HG03103 (cell line): ENCODE measurements around the gene KAZALD1.
A peak's percentile ranks its signal among the peaks of the same experiment; 100 is the strongest.

Experiments
- ATAC-seq: cut with Tn5 transposase; IDR thresholded peaks from one replicate; pipeline ENCODE4 v1.9.1; 2021; ENCODE audit warnings: low read depth; ENCODE audit not compliant: unreplicated experiment

The KAZALD1 gene, protein sequence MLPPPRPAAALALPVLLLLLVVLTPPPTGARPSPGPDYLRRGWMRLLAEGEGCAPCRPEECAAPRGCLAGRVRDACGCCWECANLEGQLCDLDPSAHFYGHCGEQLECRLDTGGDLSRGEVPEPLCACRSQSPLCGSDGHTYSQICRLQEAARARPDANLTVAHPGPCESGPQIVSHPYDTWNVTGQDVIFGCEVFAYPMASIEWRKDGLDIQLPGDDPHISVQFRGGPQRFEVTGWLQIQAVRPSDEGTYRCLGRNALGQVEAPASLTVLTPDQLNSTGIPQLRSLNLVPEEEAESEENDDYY

DNA sequence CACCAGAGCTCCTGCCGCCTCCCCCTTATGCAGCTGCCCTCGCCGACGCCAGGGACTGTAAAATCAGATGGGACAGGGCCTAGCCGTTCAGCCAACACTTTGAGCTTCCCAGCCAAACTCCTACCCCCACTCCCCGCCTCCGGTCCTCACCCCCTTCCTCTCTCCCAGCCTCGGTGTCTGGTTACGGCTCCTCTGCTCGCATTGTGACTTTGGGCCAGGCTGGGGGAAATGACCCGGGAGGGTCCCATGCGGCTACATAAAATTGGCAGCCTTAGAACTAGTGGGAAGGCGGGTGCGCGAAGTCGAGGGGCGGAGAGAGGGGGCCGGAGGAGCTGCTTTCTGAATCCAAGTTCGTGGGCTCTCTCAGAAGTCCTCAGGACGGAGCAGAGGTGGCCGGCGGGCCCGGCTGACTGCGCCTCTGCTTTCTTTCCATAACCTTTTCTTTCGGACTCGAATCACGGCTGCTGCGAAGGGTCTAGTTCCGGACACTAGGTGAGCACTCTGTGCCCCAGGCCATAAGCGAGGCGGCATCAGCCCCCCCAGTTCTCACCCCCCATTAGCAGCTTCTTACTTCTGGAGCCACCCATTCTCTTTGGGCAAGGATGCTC lies at the start of gene KAZALD1:
Gene KAZALD1 (plus strand): TSS at position 366 of the 608 bp plus-strand sequence. CDS start 604 bp downstream, outside the sequence.
- peak; percentile 18 for ATAC-seq

DNA sequence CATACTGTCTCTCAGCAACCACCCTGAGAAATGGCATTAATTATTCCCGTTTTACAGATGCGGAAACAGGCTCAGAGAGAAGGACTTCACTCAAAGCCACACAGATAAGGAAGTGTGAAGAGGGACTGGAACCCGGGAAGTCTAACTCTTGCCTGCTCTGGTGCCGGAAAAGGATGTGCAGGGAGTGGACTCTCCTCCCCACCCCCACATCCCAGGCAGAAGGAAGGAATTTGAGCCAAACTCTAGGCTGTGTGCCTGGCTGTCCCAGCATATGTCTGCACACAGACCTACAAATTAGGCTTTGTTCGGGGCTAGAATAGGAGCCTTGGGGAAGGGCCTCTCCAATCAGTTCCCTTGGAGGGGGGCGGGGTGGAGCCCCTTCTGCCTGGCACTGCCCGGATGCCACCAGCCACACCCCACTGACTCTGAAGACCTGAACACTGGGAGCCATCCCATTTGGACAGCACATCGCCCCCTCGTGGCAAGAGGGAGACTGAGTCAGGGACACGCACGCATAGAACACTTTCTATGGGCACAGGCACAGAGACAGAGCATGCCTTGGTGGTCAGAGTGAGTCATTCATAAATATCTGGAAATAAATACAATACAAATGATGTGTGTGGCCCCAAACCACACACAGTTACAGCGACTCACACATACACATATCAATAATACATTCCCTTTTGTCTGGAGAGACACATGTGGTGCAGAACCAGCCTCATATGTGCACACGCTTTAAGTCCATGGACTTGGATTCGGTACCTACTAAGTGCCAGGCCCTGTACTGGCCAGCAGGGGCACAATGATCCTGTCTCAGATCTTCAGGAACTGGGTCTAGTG lies 49.0 kb upstream of the KAZALD1 start:
- ATAC-seq = peak; percentile 71

DNA sequence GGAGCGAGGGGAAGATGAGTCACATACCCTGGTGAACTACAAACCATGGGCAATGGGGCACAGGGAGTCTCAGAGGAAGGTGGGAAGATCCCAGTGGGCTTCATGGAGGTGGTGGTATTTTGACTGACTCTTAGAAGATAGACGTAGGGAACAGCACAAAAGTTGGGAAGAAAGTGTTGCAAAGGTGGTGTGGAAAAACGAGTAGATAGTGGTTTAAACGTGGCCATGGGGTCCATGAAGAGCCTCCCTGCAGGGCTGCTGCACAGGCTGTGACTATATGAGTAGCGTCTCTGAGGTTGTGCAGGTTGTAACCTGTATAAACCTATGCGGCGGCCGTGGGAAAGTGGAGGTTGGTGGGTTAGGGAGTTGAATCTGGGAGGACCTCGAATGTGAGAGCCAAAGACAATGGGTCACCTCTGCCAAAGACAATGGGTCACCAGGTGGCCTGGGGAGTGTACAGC lies 48.4 kb upstream of the KAZALD1 start:
- ATAC-seq = no peak

DNA sequence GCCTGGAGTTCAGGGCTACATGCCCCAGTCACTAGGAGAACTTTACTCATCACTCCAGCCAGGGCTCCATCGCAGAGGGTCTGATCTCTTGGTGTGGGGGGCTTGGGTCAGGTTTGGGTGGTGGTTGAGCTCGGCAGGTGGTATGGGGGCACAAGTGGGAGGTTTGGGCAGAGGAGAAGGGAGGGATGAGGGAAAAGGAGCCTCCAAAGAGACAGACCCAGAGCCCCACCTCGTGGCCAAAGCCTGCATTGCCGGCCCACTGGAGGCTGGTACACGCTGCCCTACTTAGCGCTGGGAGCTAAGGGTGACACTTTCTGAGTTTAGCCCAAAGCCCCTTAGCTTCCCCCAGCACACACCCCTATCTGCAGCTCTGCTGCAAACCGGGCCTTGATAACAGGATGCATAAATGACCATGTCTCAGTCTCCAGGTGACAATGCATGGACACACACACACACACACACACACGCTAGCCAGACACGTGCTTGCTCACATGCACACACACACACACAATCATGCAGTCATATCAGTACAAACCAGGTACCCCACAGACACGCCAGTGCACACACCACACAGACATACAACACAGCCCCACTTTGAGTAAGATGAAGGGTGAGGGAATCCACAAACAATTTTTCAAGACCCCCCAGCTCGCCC lies 47.4 kb upstream of the KAZALD1 start:
- ATAC-seq = no peak

DNA sequence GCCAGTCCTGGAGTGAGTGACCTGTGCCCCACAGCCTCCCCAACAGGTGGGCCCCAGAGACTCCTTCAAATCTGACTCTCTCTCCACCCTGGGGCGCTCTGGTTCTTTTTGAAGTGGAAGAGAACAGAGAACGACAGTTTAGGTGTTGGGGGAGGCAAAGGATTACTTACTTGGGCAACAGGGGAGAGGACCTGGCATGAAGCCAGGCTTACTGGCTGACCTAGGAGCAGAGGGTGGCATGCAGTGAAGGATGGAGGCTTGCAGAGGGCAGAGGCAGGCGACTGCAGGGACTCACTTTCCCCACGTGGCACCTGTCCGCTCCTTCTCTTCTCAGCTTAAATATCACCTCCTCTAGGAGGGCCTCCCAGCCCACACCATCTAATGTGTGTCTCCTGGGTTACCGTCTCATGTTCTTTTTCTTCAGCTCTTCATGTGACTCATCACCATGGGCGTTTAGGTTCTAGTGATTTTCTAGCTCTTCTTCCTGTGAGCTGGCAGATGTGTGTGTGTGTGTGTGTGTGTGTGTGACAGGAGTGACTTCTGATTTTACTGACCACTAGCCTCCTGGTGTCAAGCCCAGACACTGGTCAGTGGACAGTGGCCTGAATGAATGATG lies 46.7 kb upstream of the KAZALD1 start:
- ATAC-seq = no peak

DNA sequence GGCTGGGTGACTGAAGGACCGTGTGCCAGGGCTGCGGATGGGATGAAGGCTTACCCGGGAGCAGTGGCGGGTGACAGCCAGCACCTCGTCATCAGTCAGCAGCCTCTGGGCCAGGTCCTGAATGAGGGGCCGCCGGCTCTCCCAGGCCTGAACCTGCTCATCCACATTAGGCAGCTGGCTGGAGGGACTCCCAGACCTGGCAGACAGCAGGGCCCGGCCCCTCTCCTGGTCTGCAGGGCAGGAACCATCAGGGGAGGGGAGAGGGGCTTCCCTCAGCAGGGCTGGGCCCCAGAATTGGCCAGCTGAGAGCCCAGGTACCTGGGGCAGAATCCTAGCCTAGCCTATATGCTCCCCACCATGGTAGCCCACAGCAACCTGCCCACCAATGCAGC lies 46.2 kb upstream of the KAZALD1 start:
- no peak for ATAC-seq

DNA sequence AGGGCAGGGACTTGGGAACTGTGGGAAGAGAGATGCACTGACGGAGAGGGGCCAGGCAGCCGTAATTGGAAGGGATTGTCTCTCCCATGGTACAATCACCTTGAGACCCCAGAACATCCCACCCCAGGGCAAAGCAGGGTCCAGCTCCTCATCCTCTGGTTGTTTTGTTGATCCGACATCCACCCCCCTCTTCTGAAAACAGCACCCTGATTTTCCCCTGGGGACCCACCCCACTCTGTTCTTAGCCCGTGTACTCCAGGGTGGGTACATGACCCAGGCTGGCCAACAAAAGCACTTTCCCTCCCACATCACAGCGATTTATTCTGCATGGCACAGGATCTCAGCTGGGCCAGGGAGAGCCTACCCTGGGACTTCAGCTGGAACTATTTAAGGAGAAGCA lies 45.0 kb upstream of the KAZALD1 start:
- no peak for ATAC-seq

DNA sequence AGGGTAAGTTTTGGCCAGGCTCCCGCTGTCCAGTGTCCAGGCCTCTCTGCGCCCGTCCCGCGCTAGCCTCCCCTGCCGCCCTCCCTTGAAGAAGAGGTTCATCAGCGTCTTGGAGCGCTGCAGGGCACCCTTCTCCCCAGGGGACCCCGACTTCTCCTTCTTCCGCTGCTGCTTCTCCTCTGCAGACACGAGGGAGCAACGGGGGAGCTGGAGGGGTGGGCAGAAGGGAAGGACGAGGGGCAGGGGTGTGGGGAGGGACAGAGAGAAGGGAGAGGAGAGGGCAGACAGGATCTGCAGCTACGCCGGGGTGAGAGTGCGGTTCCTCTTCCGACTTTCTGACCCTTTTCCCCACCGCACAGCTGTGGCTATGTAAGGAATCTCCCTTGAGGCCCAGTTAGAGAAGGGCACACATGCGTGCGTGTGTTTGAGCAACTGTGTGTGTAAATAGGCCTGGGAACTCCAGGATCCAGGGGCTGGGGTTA lies 43.6 kb upstream of the KAZALD1 start:
- no peak for ATAC-seq

DNA sequence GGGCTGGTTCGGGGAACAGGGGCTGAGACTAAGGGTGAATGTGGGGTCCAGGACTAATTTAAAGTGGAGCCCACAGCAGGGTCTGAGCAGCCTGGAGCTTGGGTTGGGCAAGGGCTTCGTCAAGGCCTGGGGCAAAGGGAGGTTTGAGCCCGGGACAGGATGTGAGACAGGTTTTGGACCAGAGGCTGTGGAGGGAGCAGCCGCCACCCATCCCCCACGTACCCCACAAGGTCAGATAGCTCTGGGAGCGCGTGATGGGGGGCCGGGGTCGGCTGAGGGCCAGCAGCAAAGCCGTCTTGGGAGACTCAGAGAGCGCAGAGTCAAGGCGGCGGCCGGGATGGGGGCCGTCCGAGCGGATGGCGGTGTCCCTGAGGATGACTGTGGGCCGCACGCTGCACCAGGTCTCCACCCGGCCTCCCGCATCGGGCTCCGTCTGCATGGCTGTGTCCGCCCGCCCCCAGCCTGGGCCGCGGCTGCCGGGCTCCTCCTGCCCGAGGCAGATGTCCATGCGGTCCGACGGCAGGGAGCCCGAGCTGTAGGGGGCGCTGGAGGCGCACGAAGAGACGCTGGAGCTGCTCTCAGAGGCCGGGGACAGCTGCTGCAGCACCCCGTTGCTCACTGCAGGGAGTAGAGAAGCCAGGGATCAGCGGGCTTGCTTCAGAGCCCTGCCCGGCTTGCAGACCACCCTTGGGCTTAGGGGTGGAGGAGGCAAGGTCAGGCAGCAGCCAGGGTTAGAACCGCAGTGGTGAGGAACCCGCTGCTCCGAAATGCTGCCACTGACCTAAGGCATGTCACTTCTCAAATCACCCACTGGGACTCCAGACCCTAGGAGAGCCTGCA lies 43.0 kb upstream of the KAZALD1 start:
- no peak for ATAC-seq

DNA sequence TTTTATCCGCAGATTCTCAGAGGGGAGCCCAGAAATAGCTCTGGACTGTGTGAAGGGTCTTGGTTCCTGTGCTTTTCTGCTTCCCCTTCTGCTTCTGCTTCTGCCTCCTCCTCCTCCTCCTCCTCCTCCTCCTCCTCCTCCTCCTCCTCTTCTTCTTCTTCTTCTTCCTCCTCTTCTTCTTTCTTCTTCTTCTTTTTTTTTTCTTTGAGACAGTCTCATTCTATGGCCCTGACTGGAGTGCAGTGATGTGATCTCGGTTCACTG lies 42.4 kb upstream of the KAZALD1 start:
- no peak for ATAC-seq

DNA sequence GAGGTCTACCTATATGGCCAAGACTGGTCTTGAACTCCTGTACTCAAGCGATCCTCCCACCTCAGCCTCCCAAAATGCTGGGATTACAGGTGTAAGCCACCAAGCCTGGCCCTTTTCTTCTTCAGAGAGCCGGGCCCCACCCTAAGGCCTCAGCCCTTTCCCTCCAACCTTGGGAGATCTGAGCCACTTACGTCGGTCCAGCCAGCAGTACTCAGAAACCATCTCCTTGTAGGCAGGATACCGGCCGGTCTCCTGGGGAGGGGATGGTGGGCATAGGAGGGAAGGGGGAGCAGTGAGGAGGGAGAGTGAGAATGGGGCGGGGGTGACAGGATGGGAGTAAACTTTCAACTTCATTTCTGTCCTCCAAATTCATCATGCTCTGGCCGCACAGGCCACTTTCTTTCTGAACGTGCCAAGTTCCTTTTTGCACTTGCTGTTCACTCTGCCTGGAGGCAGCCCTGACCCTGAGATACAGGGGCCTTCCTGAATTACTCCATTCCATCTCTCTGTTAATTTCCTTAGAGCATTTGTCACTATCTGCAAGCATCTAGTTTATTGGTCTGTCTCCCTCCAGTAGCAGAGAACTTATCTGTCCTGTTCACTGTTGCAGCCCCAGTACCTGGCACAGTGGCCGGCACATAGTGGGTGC lies 41.2 kb upstream of the KAZALD1 start:
- ATAC-seq = no peak

DNA sequence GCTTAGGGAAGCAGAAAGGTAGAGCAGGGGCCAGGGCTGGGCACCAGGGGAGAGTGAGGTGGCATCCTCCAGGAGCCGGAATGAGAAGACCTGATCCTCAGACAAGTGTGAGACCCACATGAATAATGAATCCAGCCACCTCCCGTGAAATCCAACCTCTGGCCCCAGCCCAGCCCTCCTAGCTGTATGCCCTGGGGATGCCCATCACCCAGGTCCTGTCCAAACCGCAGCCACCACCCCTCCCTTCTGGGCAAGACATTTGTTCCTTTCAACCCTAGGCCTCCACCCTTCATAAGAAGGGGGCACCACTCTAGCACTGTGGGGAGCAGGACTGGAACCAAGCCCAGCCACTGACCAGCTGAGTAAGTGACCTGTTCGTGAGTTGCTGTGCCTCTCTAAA lies 40.5 kb upstream of the KAZALD1 start:
- no peak for ATAC-seq

DNA sequence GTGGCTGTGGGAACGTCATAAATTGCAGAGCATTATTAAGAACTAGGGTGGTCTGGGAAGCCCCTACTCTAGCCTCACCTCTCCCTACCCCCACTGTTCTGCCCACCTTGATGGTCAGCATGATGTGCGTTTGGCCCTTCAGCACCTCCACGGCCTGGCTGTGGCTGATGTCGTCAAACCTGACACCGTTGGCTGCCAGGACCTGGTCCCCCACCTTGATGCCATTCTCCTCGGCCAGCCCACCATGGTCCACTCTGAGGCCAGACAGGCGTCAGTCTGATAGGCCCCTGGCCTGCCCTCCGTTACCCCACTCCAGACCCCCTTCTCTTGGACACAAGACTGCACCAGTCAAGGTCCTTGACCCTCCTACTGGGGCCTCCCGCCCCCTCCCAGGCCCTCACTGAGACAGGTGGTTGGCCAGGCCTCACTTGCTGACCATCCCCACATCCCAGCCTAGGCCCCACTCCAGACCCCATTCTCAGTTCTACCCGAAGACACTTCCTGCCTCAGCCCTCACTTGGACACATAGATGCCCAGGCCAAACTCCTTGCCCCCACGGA lies 40.0 kb upstream of the KAZALD1 start:
- no peak for ATAC-seq

DNA sequence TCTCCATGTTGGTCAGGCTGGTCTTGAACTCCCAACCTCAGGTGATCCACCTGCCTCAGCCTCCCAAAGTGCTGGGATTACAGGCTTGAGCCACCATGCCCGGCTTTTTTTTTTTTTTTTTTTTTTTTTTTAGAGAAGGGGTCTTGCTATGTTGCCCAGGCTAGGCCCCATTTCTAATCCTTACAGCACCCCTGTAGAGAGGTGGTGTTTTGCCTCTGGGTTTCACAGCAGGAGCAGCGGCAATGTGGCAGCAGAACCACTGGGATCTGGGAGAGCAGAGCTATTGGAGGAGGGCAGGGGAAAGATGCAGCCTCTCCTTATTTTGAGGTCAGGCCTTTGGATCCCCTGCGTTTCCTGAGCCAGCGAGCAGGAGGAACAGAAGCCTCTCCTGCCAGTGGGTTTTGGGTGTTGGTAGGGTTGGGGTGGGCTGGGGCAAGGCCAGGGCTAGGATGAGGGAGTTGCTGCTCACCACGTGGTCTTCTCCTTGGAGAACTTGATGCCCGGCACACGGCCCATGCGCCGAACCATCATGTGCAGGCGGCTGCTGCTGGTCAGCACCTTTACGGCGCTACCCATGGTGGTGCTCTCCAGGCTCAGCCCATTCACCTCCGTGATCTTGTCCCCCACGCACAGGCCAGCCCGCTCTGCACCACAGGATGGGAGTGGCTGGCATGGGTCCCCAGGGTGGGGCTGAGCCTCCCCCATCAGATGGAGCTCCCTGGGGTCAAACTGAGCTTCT lies 38.7 kb upstream of the KAZALD1 start:
- ATAC-seq = no peak

DNA sequence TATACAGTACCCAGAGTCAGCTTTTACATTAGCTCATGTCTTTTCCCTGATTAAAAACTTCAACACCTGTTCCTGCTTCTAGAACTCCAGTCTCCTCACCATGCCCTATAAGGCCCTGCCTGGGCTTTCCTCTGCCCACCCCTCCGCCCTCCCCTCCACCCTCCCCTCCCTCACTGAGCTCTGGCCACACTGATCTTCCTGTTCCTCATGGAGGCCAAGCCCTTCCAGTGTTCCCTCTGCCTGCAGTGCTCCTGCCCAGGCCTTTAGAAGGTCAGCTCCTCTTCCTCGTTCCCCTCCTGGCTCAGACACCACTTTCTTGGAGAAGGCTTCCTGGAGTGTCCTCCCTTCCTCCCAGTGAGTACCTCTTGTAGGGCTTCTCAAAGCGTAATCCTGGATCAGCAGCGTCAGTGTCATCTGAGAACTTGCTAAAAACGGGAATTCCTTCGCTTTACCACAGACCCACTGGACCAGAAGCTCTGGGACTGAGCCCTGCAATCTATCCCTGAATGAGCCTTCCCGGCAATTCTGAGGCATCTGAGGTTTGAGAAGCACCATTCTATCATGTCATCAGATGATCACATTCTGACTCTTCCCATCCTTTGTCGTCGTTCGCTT lies 34.6 kb upstream of the KAZALD1 start:
- ATAC-seq = no peak

DNA sequence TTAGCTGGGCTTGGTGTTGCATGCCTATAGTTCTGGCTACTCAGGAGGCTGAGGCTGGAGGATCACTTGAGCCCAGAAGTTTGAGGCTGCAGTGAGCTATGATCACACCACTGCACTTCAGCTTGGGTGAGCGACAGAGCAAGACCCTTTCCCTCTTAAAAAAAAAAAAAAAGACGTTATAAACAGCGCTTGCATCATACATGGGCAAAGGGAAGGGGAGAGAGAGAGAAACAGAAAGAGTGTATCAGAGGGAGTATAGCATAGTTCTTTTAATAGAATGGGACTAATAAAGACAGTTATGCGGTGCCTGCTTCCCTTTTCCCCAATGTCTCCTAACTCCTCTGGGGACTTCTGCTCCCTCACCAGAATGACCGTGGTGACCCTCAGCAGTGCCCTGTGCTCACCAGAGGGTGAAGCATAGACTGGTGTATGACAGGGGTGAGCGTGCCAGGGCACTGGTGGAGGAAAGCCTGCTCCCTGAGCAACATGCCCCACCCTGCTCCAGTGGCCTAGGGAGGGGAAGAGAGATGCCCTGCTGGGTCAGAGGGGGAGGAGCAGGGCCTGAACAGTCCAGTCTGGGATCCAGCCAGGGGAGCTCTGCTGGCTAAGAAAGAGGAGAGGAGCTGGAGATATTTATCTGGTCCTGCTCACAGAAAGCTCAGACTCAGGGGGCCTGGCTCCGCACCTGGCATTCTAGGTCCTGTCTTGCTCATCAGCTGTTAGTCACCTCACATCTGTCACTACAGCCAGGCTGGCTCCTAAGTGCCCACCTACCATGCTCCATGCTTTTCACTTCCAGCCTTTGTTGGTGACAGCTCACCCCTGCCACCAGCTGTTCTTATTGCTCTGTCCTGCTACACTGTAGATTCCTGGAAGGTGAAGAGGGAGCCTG lies 33.1 kb upstream of the KAZALD1 start:
- ATAC-seq = no peak
